Endothelial cell of umbilical vein (primary cell): ENCODE measurements around the gene UNC5A. TPM values are rescaled to one million over a fixed set of nuclear protein-coding genes. Genes with fewer than 3 reads are reported as not detected.

Experiments
- BruUV-seq: library from RNA; stranded (reverse); fragments of 400-500 nt; replicated peaks from 2 replicates; lab custom pipeline; 2021; lab: Mats Ljungman, UMichigan
- CTCF ChIA-PET: fragments of 300-600, 350-600 bp; sonication (Branson Sonifier 250); formaldehyde crosslinking; loops from one replicate; lab custom pipeline; 2021; ENCODE audit warnings: antibody characterized with exemption, inconsistent platforms; lab: Charles Lee
- POLR2A ChIA-PET: fragments of 300-600, 350-600 bp; sonication (Branson Sonifier 250); formaldehyde crosslinking; loops from one replicate; lab custom pipeline; 2021; ENCODE audit warnings: antibody characterized with exemption, inconsistent platforms; lab: Charles Lee
- DNase-seq: peaks from one replicate; pipeline ENCODE4 v3.0.0-alpha.2; 2011; ENCODE audit warnings: low read depth, low spot score
- FAIRE-seq: peaks from 2 replicates; lab custom pipeline; 2011; peaks lifted over from hg19 to GRCh38; lab: Jason Lieb, UNC
- H2AFZ ChIP-seq: 2 replicates; pipeline ENCODE4 v1.6.0; 2012; ENCODE audit warnings: low read depth, low read length, control low read depth, inconsistent platforms
- H3K27ac ChIP-seq: 2 replicates; pipeline ENCODE4 v1.5.1; 2011; ENCODE audit warnings: low read depth, mild to moderate bottlenecking, control low read depth, low read length, moderate library complexity; ENCODE audit not compliant: insufficient read depth
- H3K27me3 ChIP-seq, 2 experiments: 2 replicates each; pipeline versions ENCODE4 v1.6.0 to v1.6.1; 2011; ENCODE audit warnings: low read length in 2 of 2, mixed read lengths in 1 of 2; ENCODE audit not compliant: control insufficient read depth in 2 of 2, insufficient read depth in 2 of 2
- H3K36me3 ChIP-seq, 2 experiments: 2 replicates in 1 of 2; 3 replicates in 1 of 2; pipeline ENCODE4 v1.5.1; 2011; ENCODE audit warnings: low read length in 2 of 2, mild to moderate bottlenecking in 1 of 2, moderate library complexity in 1 of 2; ENCODE audit not compliant: control insufficient read depth in 2 of 2, insufficient read depth in 2 of 2; ENCODE audit errors: extremely low read depth in 1 of 2
- H3K4me1 ChIP-seq: 3 replicates; pipeline ENCODE4 v1.5.1; 2011; ENCODE audit warnings: mild to moderate bottlenecking, low read length; ENCODE audit not compliant: control insufficient read depth, insufficient read depth; ENCODE audit errors: extremely low read depth
- H3K4me2 ChIP-seq: 2 replicates; pipeline ENCODE4 v1.6.1; 2011; ENCODE audit warnings: low read length, control low read depth, mixed read lengths; ENCODE audit not compliant: insufficient read depth
- H3K4me3 ChIP-seq, 3 experiments: fragments of 200-600 bp in 1 of 3; sonication (generic), shearing (Covaris generic) in 1 of 3; replicated peaks in 1 of 3; 2 replicates each; pipeline ENCODE4 v1.5.1; 2011 to 2016; ENCODE audit warnings: control low read depth in 3 of 3, low read length in 3 of 3, mild to moderate bottlenecking in 2 of 3, inconsistent platforms in 1 of 3, low read depth in 1 of 3, moderate library complexity in 1 of 3; ENCODE audit not compliant: insufficient read depth in 1 of 3
- H3K79me2 ChIP-seq: 2 replicates; pipeline ENCODE4 v1.6.0; 2012; ENCODE audit warnings: low read length, inconsistent platforms; ENCODE audit not compliant: control insufficient read depth, insufficient read depth
- H3K9ac ChIP-seq: replicated peaks from 2 replicates; pipeline ENCODE3; 2011; ENCODE audit warnings: low read length, control low read depth; ENCODE audit not compliant: insufficient read depth; ENCODE audit errors: extremely low read depth
- H3K9me1 ChIP-seq: replicated peaks from 3 replicates; pipeline ENCODE4 v1.6.0; 2011; ENCODE audit warnings: mild to moderate bottlenecking, low read length; ENCODE audit not compliant: control insufficient read depth, insufficient read depth; ENCODE audit errors: extremely low read depth
- H3K9me3 ChIP-seq: replicated peaks from 2 replicates; pipeline ENCODE4 v1.5.1; 2012; ENCODE audit warnings: low read length, inconsistent platforms; ENCODE audit not compliant: control insufficient read depth, insufficient read depth
- H4K20me1 ChIP-seq: replicated peaks from 2 replicates; pipeline ENCODE3; 2011; ENCODE audit warnings: mild to moderate bottlenecking, low read length; ENCODE audit not compliant: control insufficient read depth, insufficient read depth; ENCODE audit errors: extremely low read depth
- CTCF ChIP-seq, 2 donors: IDR thresholded peaks; 1 replicate in 1 of 2; 2 replicates in 1 of 2; pipeline ENCODE4 v1.5.1; 2011; ENCODE audit warnings: low read length in 2 of 2, mild to moderate bottlenecking in 2 of 2, moderate library complexity in 2 of 2, control low read depth in 1 of 2, inconsistent platforms in 1 of 2, low read depth in 1 of 2; ENCODE audit not compliant: insufficient read depth in 1 of 2; ENCODE audit errors: extremely low read depth in 1 of 2
- GATA2 ChIP-seq: IDR thresholded peaks from 2 replicates; pipeline ENCODE4 v1.7.0; 2011; ENCODE audit warnings: low read depth, mild to moderate bottlenecking, moderate library complexity, mixed read lengths, low read length; ENCODE audit not compliant: insufficient read length, insufficient read depth
- JUN ChIP-seq: IDR thresholded peaks from 2 replicates; pipeline ENCODE4 v1.6.1; 2011; ENCODE audit warnings: borderline replicate concordance, low read depth; ENCODE audit not compliant: insufficient read length, insufficient read depth
- MYC ChIP-seq: IDR thresholded peaks from one replicate; pipeline ENCODE4 v1.6.1; 2011; ENCODE audit warnings: mild to moderate bottlenecking, low read depth, low read length
- POLR2A ChIP-seq: IDR thresholded peaks from 2 replicates; pipeline ENCODE4 v1.6.1; 2012; ENCODE audit warnings: low read depth, mild to moderate bottlenecking, control low read depth, low read length
- POLR2AphosphoS5 ChIP-seq: IDR thresholded peaks from 2 replicates; pipeline ENCODE4 v1.6.1; 2012; ENCODE audit warnings: low read depth, mild to moderate bottlenecking, control low read depth, low read length, moderate library complexity; ENCODE audit not compliant: insufficient read depth
- dilution Hi-C: fragments of 300-500 bp; cut with MboI; formaldehyde crosslinking; loops from one replicate; pipeline ENCODE4 v1.15.0; 2019; ENCODE audit warnings: low sequenced_read_pairs; ENCODE audit not compliant: extremely low pct_ligation_motif_present
- intact Hi-C: fragments of 100-400 bp; cut with micrococcal nuclease; formaldehyde crosslinking; loops from one replicate; pipeline ENCODE4 v1.10.0; 2022
- polyA plus RNA-seq, 4 experiments: library from polyadenylated mRNA; depleted of rRNA in 3 of 4; stranded (reverse) in 3 of 4; unstranded in 1 of 4; fragments of >200 nt; gene quantifications; 2 replicates each; pipeline versions ENCODE4 v1.2.1 to v1.2.3, GENCODE V29; 2011 to 2012; ENCODE audit warnings: missing spikeins in 1 of 4
- total RNA-seq: library from RNA; stranded (reverse); gene quantifications from 2 replicates; pipeline ENCODE4 v1.2.3, GENCODE V29; 2021

UNC5A gene
- total and polyA plus RNA-seq, 2 donors (not counting 3 experiments of a cell fraction or from before 2014, with no cell fraction given), result 0.08 to 0.22 TPM

GRCh38 chr5:176776141-176776865, 34.1 kb upstream of the UNC5A start:
- FAIRE-seq (no peak), DNase-seq (no peak)
- H4K20me1 ChIP-seq, result no peaks in the 10 kb centered on the region
- BruUV-seq, result no TSS peak
- no peak overlapping the region for H3K9ac ChIP-seq
- no peak overlapping the region for H2AFZ ChIP-seq
- no peaks in the 10 kb centered on the region for H3K36me3 ChIP-seq
- no peaks in the 10 kb centered on the region for H3K79me2 ChIP-seq
- TF ChIP-seq POLR2A (no peak), POLR2AphosphoS5 (no peak), CTCF (IDR thresholded peaks at IDR 0.05; ENCODE audit: extremely low read depth in 1 of 2, insufficient read depth in 1 of 2, low read depth in 1 of 2, low read length in 2 of 2) (no peak), JUN (no peak), GATA2 (no peak), MYC (no peak)
- H3K27me3 ChIP-seq, result peaks cover 0 to 3% of the 10 kb centered on the region in 2 experiments
- no peak overlapping the region for H3K4me2 ChIP-seq
- ChIA-PET POLR2A (no interaction called here), CTCF (no interaction called here)
- intact Hi-C loops (no loop called here), dilution Hi-C loops (no loop called here)
- no peaks in the 10 kb centered on the region for H3K9me1 ChIP-seq
- no peaks in the 10 kb centered on the region for H3K9me3 ChIP-seq
- no peaks in the 10 kb centered on the region for H3K4me1 ChIP-seq
- H3K27ac ChIP-seq, result no peak overlapping the region
- no peak overlapping the region for H3K4me3 ChIP-seq
